Fibroblast of skin of left quadriceps (primary cell): Measurements from ENCODE around the gene GLYATL3.

Experiments used
- DNase-seq, 2 experiments: peaks; one replicate each; pipeline ENCODE4 v3.0.0-alpha.2; 2013; ENCODE audit warnings: low read depth in 2 of 2

Gene GLYATL3

DNA sequence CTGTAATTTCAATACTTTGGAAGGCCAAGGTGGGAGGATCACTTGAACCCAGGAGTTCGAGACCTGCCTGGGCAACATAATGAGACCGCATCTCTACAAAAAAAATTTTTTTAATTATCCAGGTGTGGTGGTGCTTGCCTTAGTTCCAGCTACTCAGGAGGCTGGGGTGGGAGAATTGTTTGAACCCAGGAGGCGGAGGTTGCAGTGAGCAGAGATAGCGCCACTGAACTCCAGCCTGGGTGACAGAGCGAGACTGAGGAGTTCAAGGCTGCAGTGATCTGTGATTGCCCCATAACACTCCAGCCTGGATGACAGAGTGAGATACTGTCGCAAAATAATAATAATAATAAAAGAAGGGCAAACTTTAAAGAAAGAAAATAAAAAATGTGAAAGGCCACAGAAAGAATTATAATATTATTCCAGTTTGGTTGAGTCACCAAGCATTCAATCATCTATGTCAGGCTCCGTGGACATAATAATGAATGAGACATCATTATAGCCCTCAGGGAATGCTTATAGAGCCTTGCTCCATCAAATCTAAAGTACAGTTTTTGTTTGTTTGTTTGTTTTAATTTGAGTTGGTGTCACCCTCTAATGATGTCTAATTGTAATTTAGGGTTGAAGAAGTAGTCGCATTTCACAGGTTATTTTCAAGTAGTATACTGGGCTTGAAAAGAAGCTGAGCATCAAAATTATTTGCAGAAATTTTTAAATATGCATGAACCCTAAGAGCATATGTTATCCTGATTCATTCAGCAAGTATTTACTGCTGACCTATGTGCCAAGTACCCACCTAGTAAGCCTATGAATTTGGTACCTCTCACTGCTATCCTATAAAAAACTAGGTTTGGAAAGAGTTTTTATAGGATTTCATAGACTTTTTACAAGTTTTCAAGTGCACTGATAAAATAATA, 15.1 kb downstream of the GLYATL3 start:
- no peak for DNase-seq

DNA sequence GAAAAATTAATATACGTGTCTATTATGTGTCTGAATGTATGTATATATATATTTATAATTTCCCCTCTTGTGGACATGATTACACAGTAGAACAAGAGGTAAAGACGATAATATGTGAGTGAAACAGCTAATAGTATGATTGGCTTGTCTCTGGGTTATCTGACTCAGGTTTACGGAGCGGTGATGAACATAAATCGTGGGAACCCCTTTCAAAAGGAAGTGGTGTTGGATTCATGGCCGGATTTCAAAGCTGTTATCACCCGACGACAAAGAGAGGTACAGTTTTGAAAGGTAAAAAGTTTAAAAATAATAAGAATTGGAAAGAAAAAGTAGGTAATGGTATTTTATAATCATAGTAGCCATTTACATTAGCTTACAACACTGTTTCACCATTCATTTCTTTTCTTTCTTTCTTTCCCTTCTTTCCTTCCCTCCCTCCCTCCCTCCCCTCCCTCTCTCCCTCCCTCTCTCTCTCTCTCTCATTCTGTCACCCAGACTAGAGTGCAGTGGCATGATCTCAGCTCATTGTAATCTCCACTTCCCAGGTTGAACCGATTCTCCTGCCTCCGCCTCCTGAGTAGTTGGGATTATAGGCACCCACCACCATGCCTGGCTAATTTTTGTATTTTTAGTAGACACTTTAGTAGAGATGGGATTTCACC, 15.9 kb downstream of the GLYATL3 start:
- DNase-seq, result no peak

DNA sequence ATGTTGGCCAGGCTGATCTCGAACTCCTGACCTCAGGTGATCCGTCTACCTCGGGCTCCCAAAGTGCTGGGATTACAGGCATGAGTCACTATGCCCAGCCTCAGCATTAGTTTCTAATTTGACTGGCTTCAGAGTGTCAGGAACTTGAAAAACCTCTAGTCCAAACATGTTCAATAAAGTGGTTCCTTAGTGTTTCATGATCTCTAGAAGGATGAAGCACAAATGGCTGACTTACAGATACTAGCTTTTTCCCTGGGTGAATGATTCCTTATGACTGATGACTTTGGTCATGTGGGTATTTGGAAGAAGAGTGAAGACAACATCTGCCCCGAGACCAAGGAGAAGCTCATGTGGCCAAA, 16.4 kb downstream of the GLYATL3 start:
- DNase-seq, result no peak

DNA sequence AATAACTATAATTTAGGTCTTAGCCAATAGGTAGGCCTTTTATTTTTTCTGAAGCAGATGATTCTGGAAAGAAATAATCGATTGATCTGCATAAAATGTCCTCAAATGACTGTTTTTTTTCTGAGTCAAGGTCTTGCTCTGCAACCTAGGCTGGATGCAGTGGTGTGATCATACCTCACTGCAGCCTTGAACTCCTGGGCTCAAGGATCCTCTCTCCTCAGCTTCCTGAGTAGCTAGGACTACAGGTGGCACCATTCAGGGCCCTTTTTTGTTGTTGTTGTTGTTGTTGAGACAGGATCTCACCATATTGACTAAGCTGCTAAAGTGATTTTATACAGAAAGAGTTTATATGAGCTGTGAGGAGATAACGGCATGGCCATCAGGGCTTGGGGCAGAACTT, 18.2 kb downstream of the GLYATL3 start:
- DNase-seq, result no peak

DNA sequence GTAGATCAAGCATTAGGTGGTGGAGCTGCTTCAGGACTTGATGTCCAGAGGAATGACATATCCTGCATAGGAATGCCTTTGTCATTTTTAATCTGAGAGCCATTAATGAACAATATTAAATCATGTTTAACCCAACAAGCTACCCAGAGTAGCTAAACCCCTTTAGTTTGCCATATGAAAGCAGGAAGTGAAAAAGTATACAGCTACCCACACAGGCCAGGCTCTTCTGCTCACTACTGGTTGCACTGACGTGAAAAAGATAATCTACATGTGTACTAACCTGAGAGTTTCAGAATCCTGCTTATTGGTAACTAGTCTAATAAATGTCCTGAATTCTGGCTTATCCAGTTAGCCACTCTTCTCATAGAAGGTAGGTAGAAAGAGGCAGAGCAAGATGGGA, 19.9 kb downstream of the GLYATL3 start:
- DNase-seq, result no peak

DNA sequence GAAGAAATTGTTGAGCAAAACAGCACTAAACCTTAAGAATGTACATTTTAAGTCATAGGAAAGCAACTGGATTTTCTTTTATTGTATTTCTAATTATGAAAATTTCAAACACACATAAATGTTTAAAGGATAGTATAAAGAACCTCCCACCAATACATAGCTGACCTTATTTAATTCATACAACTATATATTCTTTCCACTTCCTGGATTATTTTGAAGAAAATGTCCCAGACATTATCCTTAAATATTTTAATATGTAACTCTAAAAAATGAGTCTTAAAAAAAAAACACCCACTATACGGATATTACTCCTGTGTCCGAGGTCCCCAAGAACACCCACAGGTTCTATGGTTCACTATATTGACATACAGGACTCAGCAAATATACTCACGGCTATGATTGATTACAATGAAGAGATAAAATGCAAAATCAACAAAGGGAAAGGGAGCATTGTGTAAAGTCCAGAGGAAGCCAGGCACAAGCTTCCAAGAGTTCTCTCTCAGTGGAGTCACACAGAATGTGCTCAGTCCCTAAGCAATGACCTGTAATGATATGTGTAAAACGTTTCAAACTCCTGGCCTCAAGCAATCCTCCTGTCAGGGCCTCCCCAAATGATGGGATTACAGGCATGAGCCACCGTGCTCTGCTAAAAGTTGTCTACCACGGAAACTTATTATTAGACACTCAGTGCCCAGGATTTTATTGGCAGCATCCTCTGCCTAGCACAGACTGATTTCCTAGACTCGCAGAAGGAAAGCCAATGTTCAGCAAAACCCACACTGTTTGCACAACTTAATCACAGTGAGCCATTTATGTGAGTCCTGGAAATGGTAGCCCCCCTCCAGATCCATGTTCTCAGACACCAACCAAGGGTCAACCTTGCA, 23.2 kb downstream of the GLYATL3 start:
- DNase-seq, result no peak

DNA sequence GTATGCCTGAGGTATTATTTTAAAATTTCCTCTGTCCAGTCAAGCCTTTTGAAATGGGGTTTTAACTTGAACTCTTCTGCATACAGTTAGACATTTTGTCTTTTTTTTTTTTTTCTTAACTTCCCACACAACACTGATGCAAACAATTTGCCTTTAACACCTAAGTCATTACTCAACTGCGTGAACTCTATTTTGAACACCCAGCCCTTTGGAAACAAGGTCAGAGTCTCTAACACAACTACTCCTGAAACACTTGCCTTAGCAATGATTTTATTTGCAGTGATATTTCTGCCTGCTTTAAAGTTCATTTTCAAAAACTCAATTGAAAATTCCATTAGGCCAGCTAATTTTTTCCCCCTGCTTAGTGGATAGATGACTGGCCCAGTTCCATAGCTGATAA, 24.2 kb downstream of the GLYATL3 start:
- DNase-seq, result no peak

DNA sequence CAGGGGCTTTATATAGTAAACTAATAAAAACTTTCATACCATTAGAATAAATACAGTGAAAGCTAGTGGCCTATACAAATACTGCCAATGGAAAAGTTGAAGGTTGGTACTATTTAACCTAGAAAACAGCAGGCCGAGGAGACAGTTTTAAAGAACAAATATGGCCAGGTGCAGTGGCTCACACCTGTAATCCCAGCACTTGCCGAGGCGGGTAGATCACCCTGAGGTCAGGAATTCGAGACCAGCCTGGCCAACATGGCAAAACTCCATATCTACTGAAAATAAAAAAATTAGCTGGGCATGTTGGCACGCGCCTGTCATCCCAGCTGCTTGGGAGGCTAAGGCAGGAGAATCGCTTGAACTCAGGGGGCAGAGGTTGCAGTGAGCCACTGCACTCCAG, 24.8 kb downstream of the GLYATL3 start:
- no peak for DNase-seq

DNA sequence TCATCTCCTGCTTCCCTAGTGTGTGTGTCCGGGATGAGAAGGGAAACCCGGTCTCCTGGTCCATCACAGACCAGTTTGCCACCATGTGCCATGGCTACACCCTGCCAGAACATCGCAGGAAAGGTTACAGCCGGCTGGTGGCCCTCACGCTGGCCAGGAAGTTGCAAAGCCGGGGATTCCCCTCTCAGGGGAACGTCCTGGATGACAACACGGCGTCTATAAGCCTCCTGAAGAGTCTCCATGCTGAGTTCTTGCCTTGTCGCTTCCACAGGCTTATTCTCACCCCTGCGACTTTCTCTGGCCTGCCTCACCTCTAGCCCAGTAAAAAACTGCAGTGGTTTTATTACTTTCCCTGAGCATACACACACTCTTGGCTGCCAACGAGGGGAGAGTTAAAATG, 26.9 kb downstream of the GLYATL3 start:
- no peak for DNase-seq

DNA sequence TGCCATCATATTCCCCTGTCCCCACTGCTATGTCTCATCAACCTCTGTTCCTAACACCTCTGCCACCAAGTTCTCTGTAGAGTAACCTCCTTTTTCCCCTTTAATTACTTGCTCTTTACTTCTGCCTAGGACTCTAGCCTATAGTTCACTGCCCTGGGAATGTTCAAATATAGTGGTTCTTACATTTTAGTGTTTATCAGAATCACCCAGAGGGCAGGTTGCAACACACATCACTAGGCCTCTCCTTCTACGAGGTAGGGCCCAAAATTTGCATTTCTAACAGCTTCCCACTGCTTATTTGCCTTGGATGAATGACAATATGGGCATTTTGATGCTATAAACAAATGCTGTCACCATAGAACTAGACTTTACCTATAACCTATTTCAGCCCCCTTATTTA, 27.6 kb downstream of the GLYATL3 start:
- DNase-seq, result no peak

DNA sequence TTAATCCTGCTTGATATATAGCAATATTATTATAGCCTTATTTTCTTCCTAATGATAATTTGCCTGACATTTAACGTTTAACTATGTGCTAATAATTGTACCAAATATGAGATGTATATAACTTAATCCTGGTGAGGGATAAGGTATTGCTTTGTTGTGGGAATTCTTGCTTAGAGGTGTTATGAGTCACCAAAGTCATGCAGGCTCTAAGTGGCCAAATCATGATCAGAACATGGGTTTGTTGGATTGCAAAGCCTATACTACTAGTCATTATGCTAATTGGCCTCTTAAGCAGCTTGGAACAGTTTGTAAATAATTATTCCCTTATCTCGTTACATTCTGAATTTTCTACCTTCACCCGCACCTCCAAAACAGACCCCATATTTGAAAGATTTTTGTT, 28.8 kb downstream of the GLYATL3 start:
- no peak for DNase-seq

DNA sequence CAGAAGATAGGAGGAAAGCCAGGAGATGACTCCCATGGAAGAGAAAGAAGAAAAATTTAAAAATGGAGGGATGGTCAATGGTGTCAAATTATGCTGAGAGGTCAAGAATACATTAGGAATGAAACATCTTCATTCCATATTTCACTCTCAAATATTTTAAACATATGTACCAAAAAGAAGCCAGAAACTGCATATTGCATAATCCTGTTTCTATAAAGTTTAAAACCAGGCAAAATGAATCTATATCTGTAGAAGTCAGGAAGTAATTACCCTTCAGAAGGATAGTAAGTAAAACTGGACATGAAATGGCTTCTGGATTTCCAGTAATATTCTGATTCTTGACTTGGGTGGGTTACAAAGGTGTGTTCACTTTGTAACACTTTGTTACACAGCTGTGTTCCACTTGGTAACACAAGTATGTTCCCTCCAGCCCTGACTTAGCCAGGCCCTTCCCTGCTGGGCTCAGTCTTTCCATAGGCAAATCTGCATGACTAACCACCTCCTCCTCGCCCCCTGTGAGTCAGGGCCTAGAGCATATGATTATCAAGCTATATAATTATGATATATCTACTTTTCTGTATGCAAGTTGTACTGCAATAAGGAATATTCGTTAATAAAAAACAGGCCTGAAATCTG, 30.5 kb downstream of the GLYATL3 start:
- DNase-seq, result no peak

DNA sequence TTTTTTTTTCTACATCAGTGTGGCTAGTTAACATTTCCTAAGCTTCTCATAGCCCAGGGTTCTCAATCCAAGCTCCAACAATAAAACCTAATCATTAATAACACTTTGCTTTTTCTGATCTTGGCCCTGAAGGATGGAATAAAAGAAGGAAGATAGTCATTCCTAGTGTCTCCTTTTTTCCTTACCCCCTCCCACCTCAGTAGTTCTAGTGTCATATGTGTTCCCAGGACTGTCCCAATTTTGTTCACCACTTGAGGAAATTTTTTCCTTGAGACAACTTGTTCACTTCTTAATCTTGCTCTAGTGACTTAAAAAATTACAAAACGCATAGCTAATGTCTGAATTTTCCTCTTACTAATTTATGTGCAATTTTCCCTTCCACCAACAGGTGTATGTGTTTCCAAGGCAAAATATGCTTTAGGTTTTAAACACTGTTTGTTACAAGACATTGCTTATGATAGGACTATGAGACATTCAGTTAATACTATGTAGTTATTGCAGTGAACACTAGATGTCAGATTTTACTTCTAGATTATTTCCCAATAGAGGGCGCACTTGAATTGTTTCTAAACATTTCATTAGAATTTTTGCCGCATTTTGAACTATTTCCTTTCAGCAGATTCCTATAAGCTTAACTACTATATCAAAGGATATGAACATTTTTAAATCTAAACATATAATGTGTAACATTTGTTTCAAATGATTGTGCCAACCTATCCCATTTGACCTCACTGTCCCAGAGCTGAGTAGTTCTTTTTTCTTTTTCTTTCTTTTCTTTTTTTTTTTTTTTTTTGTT, 32.2 kb downstream of the GLYATL3 start:
- peak; percentile 45 to 48 for DNase-seq

DNA sequence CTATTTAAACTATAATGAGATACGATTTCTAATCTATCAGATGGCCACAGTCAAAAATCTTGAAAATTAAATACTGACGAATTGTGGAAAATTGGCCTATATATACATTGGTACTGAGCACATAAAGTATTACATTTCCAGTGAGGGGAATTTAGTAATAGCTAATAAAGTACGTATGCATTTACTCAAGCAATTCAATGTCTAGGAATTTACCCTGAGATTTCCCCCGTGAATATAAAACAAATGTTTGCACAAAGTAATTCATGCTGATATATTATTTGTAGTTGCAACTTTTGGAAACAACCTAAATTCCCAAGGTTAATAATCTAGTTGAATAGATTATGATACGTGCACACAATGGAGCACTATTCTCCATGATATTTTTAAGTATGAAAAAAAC, 36.1 kb downstream of the GLYATL3 start:
- no peak for DNase-seq

DNA sequence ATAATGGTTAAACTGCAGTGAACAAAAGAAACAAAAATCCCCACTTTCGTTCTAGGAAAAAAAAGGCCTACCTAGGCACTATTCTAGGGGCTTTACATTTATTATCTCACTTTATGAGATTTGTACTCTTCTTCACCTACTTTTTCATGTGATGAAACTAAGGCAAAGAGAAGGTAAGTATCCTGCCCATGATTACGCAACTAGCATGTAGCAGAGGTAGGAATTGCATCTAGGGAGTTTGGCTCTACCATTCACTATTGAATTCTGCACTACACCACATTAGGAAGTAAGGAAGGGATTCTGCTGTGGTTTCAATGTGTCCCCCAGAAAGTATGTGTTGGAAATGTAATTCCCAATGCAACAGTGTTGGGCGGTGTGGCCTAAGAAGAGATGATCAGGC, 39.4 kb downstream of the GLYATL3 start:
- no peak for DNase-seq

DNA sequence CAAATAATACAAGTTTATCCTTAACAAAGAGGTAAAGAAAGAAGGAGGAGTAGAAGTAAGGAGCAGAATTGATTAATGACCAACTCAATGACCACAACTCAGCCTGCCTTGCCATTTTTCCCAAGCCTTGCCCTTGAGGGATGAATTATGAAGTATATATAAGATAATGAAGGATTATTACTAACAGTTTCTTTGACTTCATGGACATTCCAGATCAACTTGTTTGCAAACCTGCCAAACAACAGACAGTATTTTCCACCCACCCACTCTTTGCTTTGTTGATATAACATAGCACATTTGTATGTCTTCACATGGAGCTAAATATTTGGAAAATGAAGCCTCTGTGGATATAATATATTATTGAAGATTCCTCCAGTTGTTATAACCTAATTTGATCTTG, 40.9 kb downstream of the GLYATL3 start:
- no peak for DNase-seq

DNA sequence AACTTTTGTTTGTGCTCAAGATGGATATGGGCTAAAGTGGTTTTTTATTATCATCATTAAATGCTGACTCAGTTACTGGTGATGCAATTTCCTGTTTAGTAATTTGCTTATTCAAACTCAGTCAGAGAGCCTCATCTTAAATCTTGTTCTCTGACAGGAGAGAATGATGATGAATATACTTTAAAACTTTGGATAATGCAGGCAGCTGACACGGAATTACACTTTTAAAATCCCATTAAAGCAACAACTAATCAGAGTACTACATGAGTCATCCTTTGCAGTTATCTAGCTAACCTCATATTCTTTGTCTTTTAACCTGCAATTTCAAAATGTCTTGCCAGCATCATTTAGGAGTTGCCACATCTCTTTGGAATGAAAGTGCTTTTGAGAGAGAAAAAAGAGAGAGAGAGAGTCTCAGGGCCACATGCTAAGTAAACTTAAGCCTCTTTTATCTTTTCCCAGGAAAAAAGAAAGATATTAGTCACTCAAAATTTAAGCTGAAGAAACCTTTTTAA, 41.5 kb downstream of the GLYATL3 start:
- DNase-seq, result peak; percentile 69 to 70

DNA sequence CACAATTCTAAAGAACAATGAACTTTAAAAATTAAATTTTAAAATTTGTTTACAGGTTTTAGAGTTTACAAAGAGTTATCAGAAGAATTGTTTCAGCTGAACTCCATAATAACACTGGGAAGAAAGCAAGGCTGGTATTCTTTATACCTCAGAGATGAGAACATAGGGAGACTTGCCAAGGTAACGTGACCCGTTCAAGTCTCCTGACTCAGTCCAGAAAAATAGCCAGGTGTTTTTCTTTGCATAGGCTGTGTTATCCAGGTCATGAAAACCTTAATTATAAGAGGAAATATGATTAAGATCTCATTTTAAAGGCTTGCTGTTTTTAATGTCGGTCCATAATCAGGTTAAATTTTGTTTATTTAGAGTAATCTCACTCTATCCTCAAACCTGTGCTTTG, 42.2 kb downstream of the GLYATL3 start:
- no peak for DNase-seq

DNA sequence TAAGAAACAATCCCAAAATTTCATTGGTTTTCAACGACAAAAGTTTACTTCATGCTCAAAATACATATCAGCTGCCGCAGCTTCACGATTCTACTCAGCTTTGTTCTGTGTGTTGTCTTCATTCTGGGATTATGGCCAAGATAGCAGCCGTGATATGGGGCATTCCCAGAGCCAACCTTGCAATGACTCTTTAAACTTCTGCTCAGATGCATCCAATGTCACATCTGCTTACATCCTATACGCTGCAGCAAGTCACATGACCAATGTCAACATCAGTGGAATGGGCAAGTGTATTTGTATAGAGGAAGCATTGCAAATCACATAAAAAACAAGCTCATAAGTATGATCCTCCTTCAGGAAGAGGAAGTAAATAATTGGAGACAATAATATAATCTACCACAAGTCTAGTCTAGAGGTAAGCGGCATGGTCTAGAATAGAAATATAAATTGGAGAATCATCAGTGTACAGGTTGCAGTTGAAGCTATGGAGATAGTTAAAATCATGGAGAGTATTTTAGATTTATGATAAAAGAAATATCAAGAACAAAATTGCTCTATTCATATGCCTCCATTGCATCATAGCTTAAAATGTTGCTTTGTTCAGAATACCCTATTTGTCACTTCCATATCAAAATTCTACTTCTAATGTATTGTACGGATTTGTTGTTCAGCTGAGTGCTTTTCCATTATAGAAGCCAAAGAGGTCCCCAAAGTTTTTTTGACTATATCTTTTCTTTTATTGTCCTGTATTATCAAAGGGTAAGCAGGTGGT, 43.5 kb downstream of the GLYATL3 start:
- DNase-seq, result no peak

DNA sequence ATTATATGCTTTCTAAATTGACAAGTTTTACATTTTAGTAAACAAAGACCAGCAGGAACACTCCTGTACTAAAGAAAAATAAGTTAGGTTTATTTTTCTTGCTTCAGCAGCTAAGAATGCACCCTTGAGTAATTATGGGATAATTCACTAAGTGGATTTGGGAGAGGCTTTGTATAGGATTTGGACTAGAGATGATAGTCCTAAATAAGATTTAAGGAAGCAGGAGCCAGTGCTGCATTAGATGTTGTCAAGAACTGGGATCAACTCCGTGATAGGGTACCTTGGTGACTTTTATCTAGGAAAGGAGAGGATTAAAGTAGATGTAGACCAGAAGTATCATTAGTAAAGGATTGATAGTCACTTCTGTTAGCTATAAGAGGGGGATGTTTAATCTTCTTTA, 46.6 kb downstream of the GLYATL3 start:
- no peak for DNase-seq
